Activated CD4-positive, alpha-beta memory T cell treated with anti-CD3 and anti-CD28 coated beads, Interleukin-2, amount 10 ng/mL, durations not matched to agents 7 days and 5 days (primary cell): ENCODE measurements around the gene NUP98. TPM values are rescaled to one million over a fixed set of nuclear protein-coding genes. Genes with fewer than 3 reads are reported as not detected.

Experiments used
- CTCF ChIA-PET: fragments of 350-600 bp; sonication (Branson Sonifier 250); formaldehyde crosslinking; loops from one replicate; lab custom pipeline; 2021; ENCODE audit warnings: antibody characterized with exemption, inconsistent platforms; lab: Charles Lee
- POLR2A ChIA-PET: fragments of 350-600 bp; sonication (Branson Sonifier 250); formaldehyde crosslinking; loops from one replicate; lab custom pipeline; 2021; ENCODE audit warnings: antibody characterized with exemption; lab: Charles Lee
- DNase-seq: peaks from one replicate; pipeline ENCODE4 v3.0.0-alpha.2; 2020
- H3K27ac Mint-ChIP-seq: one replicate; pipeline ENCODE4 v1.8.0; 2021; ENCODE audit warnings: mild to moderate bottlenecking, mixed read lengths
- H3K27me3 Mint-ChIP-seq: one replicate; pipeline ENCODE4 v1.8.0; 2021; ENCODE audit warnings: mixed read lengths
- H3K36me3 Mint-ChIP-seq: one replicate; pipeline ENCODE4 v1.8.0; 2021; ENCODE audit warnings: low read depth, mixed read lengths
- H3K4me1 Mint-ChIP-seq: one replicate; pipeline ENCODE4 v1.8.0; 2021; ENCODE audit warnings: mixed read lengths
- H3K4me3 Mint-ChIP-seq: one replicate; pipeline ENCODE4 v1.8.0; 2021; ENCODE audit warnings: mild to moderate bottlenecking, mixed read lengths
- H3K9me3 Mint-ChIP-seq: one replicate; pipeline ENCODE4 v1.8.0; 2021; ENCODE audit warnings: mixed read lengths
- total RNA-seq, 2 experiments: library from RNA; stranded (reverse); gene quantifications; one replicate each; pipeline ENCODE4 v1.2.3, GENCODE V29; 2021

The NUP98 gene
- total RNA-seq, 2 experiments from 2014 or later = 93.9 to 95.2 TPM

- Mint-ChIP-seq H3K4me1 (peaks cover 86% of the 10 kb centered on the region), H3K36me3 (peaks cover 82% of the 10 kb centered on the region), H3K27ac (peak overlapping the region; percentile 62), H3K27me3 (no peaks in the 10 kb centered on the region), H3K9me3 (no peaks in the 10 kb centered on the region), H3K4me3 (peak overlapping the region; percentile 64)
- no peak for DNase-seq
- CTCF ChIA-PET = interaction anchor here (0.8 to 17.4 kb wide), 8 partner anchors 10 to 237 kb away, joined by 3 to 461 read pairs (median 8); partner anchors contain the start of gene STIM1
- POLR2A ChIA-PET = interaction anchor here (0.7 to 19.7 kb wide), 10 partner anchors 8 to 259 kb away, joined by 3 to 639 read pairs (median 4); partner anchors contain the start of genes PGAP2 and STIM1
Observed at GRCh38 chr11:3835751-3836150, 38.4 kb upstream of the NUP98 start.

- Mint-ChIP-seq H3K27me3 (no peaks in the 10 kb centered on the region), H3K4me3 (peak overlapping the region; percentile 64), H3K27ac (peak overlapping the region; percentile 62), H3K9me3 (no peaks in the 10 kb centered on the region), H3K4me1 (peaks cover 93% of the 10 kb centered on the region), H3K36me3 (peaks cover 89% of the 10 kb centered on the region)
- peak; percentile 30 for DNase-seq
- ChIA-PET POLR2A (interaction anchor here (0.7 to 19.7 kb wide), 5 partner anchors 11 to 50 kb away, joined by 3 to 639 read pairs (median 3); partner anchors contain the start of gene STIM1), CTCF (interaction anchor here (1.2 to 17.4 kb wide), 4 partner anchors 9 to 238 kb away, joined by 4 to 461 read pairs (median 18); partner anchors contain the start of gene STIM1)
Observed at GRCh38 chr11:3834664-3835461, 37.5 kb upstream of the NUP98 start.

GRCh38 chr11:3834349-3834663, 37.0 kb upstream of the NUP98 start:
- Mint-ChIP-seq H3K36me3 (peaks cover 87% of the 10 kb centered on the region), H3K4me1 (peaks cover 92% of the 10 kb centered on the region), H3K27ac (peak overlapping the region; percentile 62), H3K9me3 (no peaks in the 10 kb centered on the region), H3K27me3 (no peaks in the 10 kb centered on the region), H3K4me3 (peak overlapping the region; percentile 64)
- ChIA-PET POLR2A (interaction anchor here (1.5 to 19.7 kb wide), 3 partner anchors 21 to 35 kb away, joined by 6 to 639 read pairs (median 10); partner anchors contain the start of genes PGAP2 and STIM1), CTCF (interaction anchor here (1.3 to 17.4 kb wide), 3 partner anchors 9 to 239 kb away, joined by 5 to 461 read pairs (median 5); partner anchors contain the start of gene STIM1)
- no peak for DNase-seq

- CTCF ChIA-PET = interaction anchor here (0.7 to 17.4 kb wide), 5 partner anchors 8 to 240 kb away, joined by 4 to 461 read pairs (median 5); partner anchors contain the start of gene STIM1
- H3K4me1 Mint-ChIP-seq = peaks cover 84% of the 10 kb centered on the region
- H3K27ac Mint-ChIP-seq = peak overlapping the region; percentile 38
- H3K4me3 Mint-ChIP-seq = no peak overlapping the region
- no peaks in the 10 kb centered on the region for H3K27me3 Mint-ChIP-seq
- no peaks in the 10 kb centered on the region for H3K9me3 Mint-ChIP-seq
- peaks cover 79% of the 10 kb centered on the region for H3K36me3 Mint-ChIP-seq
- DNase-seq = no peak
- POLR2A ChIA-PET = interaction anchor here (1.5 to 19.7 kb wide), 3 partner anchors 7 to 25 kb away, joined by 6 to 639 read pairs (median 33); partner anchors contain the start of genes PGAP2, RHOG and STIM1
Observed at GRCh38 chr11:3833449-3833848, 36.1 kb upstream of the NUP98 start.

GRCh38 chr11:3832816-3833215, 35.5 kb upstream of the NUP98 start:
- no peaks in the 10 kb centered on the region for H3K27me3 Mint-ChIP-seq
- H3K4me3 Mint-ChIP-seq = no peak overlapping the region
- H3K36me3 Mint-ChIP-seq = peaks cover 78% of the 10 kb centered on the region
- H3K4me1 Mint-ChIP-seq = peaks cover 79% of the 10 kb centered on the region
- ChIA-PET CTCF (interaction anchor here (0.7 to 17.4 kb wide), 4 partner anchors 8 to 233 kb away, joined by 4 to 461 read pairs (median 6); partner anchors contain the start of gene STIM1), POLR2A (interaction anchor here (1.5 to 19.7 kb wide), 3 partner anchors 7 to 24 kb away, joined by 6 to 639 read pairs (median 33); partner anchors contain the start of genes PGAP2, RHOG and STIM1)
- no peak for DNase-seq
- peak overlapping the region; percentile 52 for H3K27ac Mint-ChIP-seq
- no peaks in the 10 kb centered on the region for H3K9me3 Mint-ChIP-seq

- Mint-ChIP-seq H3K27me3 (no peaks in the 10 kb centered on the region), H3K4me3 (no peak overlapping the region), H3K4me1 (peaks cover 71% of the 10 kb centered on the region), H3K9me3 (no peaks in the 10 kb centered on the region), H3K36me3 (peaks cover 81% of the 10 kb centered on the region), H3K27ac (peak overlapping the region; percentile 61)
- ChIA-PET CTCF (interaction anchor here (1.0 to 17.4 kb wide), 5 partner anchors 10 to 241 kb away, joined by 3 to 461 read pairs (median 3); partner anchors contain the start of genes PGAP2 and STIM1), POLR2A (interaction anchor here (1.1 to 19.7 kb wide), 6 partner anchors 8 to 242 kb away, joined by 3 to 639 read pairs (median 4); partner anchors contain the start of genes RHOG and STIM1)
- no peak for DNase-seq
Observed at GRCh38 chr11:3831378-3832239, 34.3 kb upstream of the NUP98 start.

GRCh38 chr11:3830730-3831129, 33.4 kb upstream of the NUP98 start:
- Mint-ChIP-seq H3K27ac (peak overlapping the region; percentile 65), H3K27me3 (no peaks in the 10 kb centered on the region), H3K4me3 (no peak overlapping the region), H3K9me3 (no peaks in the 10 kb centered on the region), H3K36me3 (peaks cover 84% of the 10 kb centered on the region), H3K4me1 (peaks cover 69% of the 10 kb centered on the region)
- ChIA-PET CTCF (interaction anchor here (1.3 to 17.4 kb wide), 4 partner anchors 11 to 242 kb away, joined by 3 to 461 read pairs (median 4); partner anchors contain the start of genes PGAP2 and STIM1), POLR2A (interaction anchor here (1.1 to 19.7 kb wide), 5 partner anchors 10 to 243 kb away, joined by 3 to 639 read pairs (median 3); partner anchors contain the start of genes RHOG and STIM1)
- DNase-seq = no peak

- DNase-seq = no peak
- Mint-ChIP-seq H3K4me3 (no peak overlapping the region), H3K4me1 (peaks cover 67% of the 10 kb centered on the region), H3K36me3 (peaks cover 82% of the 10 kb centered on the region), H3K27ac (no peak overlapping the region), H3K27me3 (no peaks in the 10 kb centered on the region), H3K9me3 (no peaks in the 10 kb centered on the region)
- ChIA-PET CTCF (interaction anchor here (1.3 to 17.4 kb wide), 3 partner anchors 12 to 22 kb away, joined by 4 to 461 read pairs (median 5); partner anchors contain the start of genes PGAP2 and STIM1), POLR2A (interaction anchor here (1.4 to 5.3 kb wide), 2 partner anchors 10 to 18 kb away, joined by 3 to 33 read pairs; partner anchors contain the start of gene RHOG)
Observed at GRCh38 chr11:3830088-3830487, 32.7 kb upstream of the NUP98 start.

GRCh38 chr11:3827434-3828186, 30.3 kb upstream of the NUP98 start:
- H3K4me1 Mint-ChIP-seq = peaks cover 56% of the 10 kb centered on the region
- H3K36me3 Mint-ChIP-seq = peaks cover 76% of the 10 kb centered on the region
- H3K27ac Mint-ChIP-seq = no peak overlapping the region
- POLR2A ChIA-PET = interaction anchor here (1.8 to 5.9 kb wide), 2 partner anchors 9 to 13 kb away, joined by 6 to 45 read pairs; partner anchors contain the start of gene RHOG
- H3K9me3 Mint-ChIP-seq = no peaks in the 10 kb centered on the region
- CTCF ChIA-PET = interaction anchor here (0.9 to 3.0 kb wide), 4 partner anchors 9 to 245 kb away, joined by 3 to 21 read pairs (median 6); no protein-coding TSS in a partner anchor
- DNase-seq = no peak
- H3K4me3 Mint-ChIP-seq = no peak overlapping the region
- no peaks in the 10 kb centered on the region for H3K27me3 Mint-ChIP-seq

GRCh38 chr11:3826721-3827120, 29.4 kb upstream of the NUP98 start:
- Mint-ChIP-seq H3K4me3 (no peak overlapping the region), H3K27ac (peak overlapping the region; percentile 30), H3K36me3 (peaks cover 68% of the 10 kb centered on the region), H3K4me1 (peaks cover 47% of the 10 kb centered on the region), H3K27me3 (no peaks in the 10 kb centered on the region), H3K9me3 (no peaks in the 10 kb centered on the region)
- CTCF ChIA-PET = interaction anchor here (1.1 to 3.0 kb wide), 3 partner anchors 10 to 246 kb away, joined by 4 to 21 read pairs (median 19); partner anchors contain the start of gene PGAP2
- DNase-seq = no peak
- POLR2A ChIA-PET = interaction anchor here (1.0 to 5.9 kb wide), 2 partner anchors 14 to 28 kb away, joined by 3 to 45 read pairs; partner anchors contain the start of gene RHOG
